Loucy (cell line): ENCODE results near the gene MYL12A.
A peak's percentile ranks its signal among the peaks of the same experiment; 100 is the strongest.

Source experiments
- H2AFZ ChIP-seq: fragments of 200-600 bp; sonication (generic); 2 replicates; pipeline ENCODE4 v1.6.0; 2016; ENCODE audit warnings: antibody characterized with exemption, mild to moderate bottlenecking, low read length, moderate library complexity
- H3F3A ChIP-seq: fragments of 200-600 bp; 2 replicates; pipeline ENCODE4 v1.6.0; 2016; ENCODE audit warnings: antibody characterized with exemption, low read depth, mild to moderate bottlenecking
- H3K27me3 ChIP-seq: fragments of 200-600 bp; sonication (generic); 2 replicates; pipeline ENCODE4 v1.6.1; 2014; ENCODE audit warnings: low read length, mild to moderate bottlenecking; ENCODE audit not compliant: insufficient read depth, poor library complexity, severe bottlenecking
- H3K36me3 ChIP-seq: fragments of 200-600 bp; sonication (generic); 2 replicates; pipeline ENCODE4 v1.6.1; 2016; ENCODE audit warnings: low read length; ENCODE audit not compliant: insufficient read depth
- H3K4me1 ChIP-seq: fragments of 200-600 bp; sonication (generic); 2 replicates; pipeline ENCODE4 v1.5.1; 2014; ENCODE audit warnings: low read length, mild to moderate bottlenecking; ENCODE audit not compliant: insufficient read depth, poor library complexity, severe bottlenecking
- H3K4me2 ChIP-seq: fragments of 200-600 bp; sonication (generic); 2 replicates; pipeline ENCODE4 v1.6.0; 2014; ENCODE audit warnings: antibody characterized with exemption, low read length, low read depth, mild to moderate bottlenecking; ENCODE audit not compliant: poor library complexity, severe bottlenecking
- H3K4me3 ChIP-seq: fragments of 200-600 bp; sonication (generic); 2 replicates; pipeline ENCODE4 v1.5.1; 2014; ENCODE audit warnings: low read length, mild to moderate bottlenecking, mixed read lengths; ENCODE audit not compliant: poor library complexity, severe bottlenecking
- H3K79me2 ChIP-seq: fragments of 200-600 bp; sonication (generic); 2 replicates; pipeline ENCODE4 v1.6.1; 2014; ENCODE audit warnings: low read length; ENCODE audit not compliant: insufficient read depth
- H3K9ac ChIP-seq: fragments of 200-600 bp; sonication (generic); 2 replicates; pipeline ENCODE4 v1.6.0; 2014; ENCODE audit warnings: mild to moderate bottlenecking, low read depth, low read length, moderate library complexity; ENCODE audit not compliant: poor library complexity, severe bottlenecking
- H3K9me2 ChIP-seq: fragments of 200-600 bp; sonication (generic); replicated peaks from 2 replicates; pipeline ENCODE4 v1.6.1; 2016; ENCODE audit warnings: low read depth, low read length, mixed read lengths
- H3K9me3 ChIP-seq: fragments of 200-600 bp; sonication (generic); 2 replicates; pipeline ENCODE4 v1.6.1; 2014; ENCODE audit warnings: mild to moderate bottlenecking, antibody characterized with exemption, low read length, low read depth; ENCODE audit not compliant: insufficient read depth
- H4K20me1 ChIP-seq: fragments of 200-600 bp; sonication (generic); 2 replicates; pipeline ENCODE4 v1.6.0; 2014; ENCODE audit warnings: antibody characterized with exemption, low read length, mild to moderate bottlenecking; ENCODE audit not compliant: insufficient read depth, poor library complexity, severe bottlenecking
- CTCF ChIP-seq: fragments of 200-600 bp; sonication (generic); conservative IDR thresholded peaks from 2 replicates; pipeline ENCODE4 v1.5.1; 2014; ENCODE audit warnings: mild to moderate bottlenecking, antibody characterized with exemption, low read length
- EZH2phosphoT487 ChIP-seq: fragments of 200-600 bp; IDR thresholded peaks from 2 replicates; pipeline ENCODE4 v1.6.1; 2018; ENCODE audit warnings: antibody characterized with exemption, mild to moderate bottlenecking, moderate library complexity, borderline replicate concordance

Gene MYL12A

GRCh38 chr18:3248062-3248657 is 559 bp downstream of the MYL12A start:
- H3K36me3 ChIP-seq: peaks cover 3% of the 10 kb centered on the region
- peak overlapping the region; percentile 95 for H3K9ac ChIP-seq
- H3K9me2 ChIP-seq: no peaks in the 10 kb centered on the region
- TF ChIP-seq EZH2phosphoT487 (no peak), CTCF (no peak)
- H3F3A ChIP-seq: no peaks in the 10 kb centered on the region; the same call in 1 of the 2 replicates
- peak overlapping the region; percentile 98 for H3K4me2 ChIP-seq
- peaks cover 43% of the 10 kb centered on the region for H4K20me1 ChIP-seq
- H3K4me3 ChIP-seq: peak overlapping the region; percentile 92
- H2AFZ ChIP-seq: no peak overlapping the region
- peaks cover 6% of the 10 kb centered on the region for H3K27me3 ChIP-seq
- no peaks in the 10 kb centered on the region for H3K9me3 ChIP-seq
- peaks cover 45% of the 10 kb centered on the region for H3K4me1 ChIP-seq
- H3K79me2 ChIP-seq: peaks cover 72% of the 10 kb centered on the region

GRCh38 chr18:3248658-3249359 is 1.2 kb downstream of the MYL12A start:
- peaks cover 6% of the 10 kb centered on the region for H3K27me3 ChIP-seq
- peaks cover 50% of the 10 kb centered on the region for H3K4me1 ChIP-seq
- peak overlapping the region; percentile 95 for H3K9ac ChIP-seq
- no peaks in the 10 kb centered on the region; the same call in 1 of the 2 replicates for H3F3A ChIP-seq
- no peaks in the 10 kb centered on the region for H3K9me2 ChIP-seq
- H4K20me1 ChIP-seq: peaks cover 49% of the 10 kb centered on the region
- peaks cover 79% of the 10 kb centered on the region for H3K79me2 ChIP-seq
- TF ChIP-seq EZH2phosphoT487: no peak
- no peak for TF ChIP-seq CTCF
- peak overlapping the region; percentile 92 for H3K4me3 ChIP-seq
- no peaks in the 10 kb centered on the region for H3K9me3 ChIP-seq
- H2AFZ ChIP-seq: no peak overlapping the region
- peaks cover 9% of the 10 kb centered on the region for H3K36me3 ChIP-seq
- H3K4me2 ChIP-seq: peak overlapping the region; percentile 98

GRCh38 chr18:3250237-3251107 is 2.9 kb downstream of the MYL12A start:
- TF ChIP-seq CTCF (no peak), EZH2phosphoT487 (no peak)
- Histone ChIP-seq H3K9ac (peak overlapping the region; percentile 58), H2AFZ (no peak overlapping the region), H3K4me1 (peaks cover 55% of the 10 kb centered on the region), H4K20me1 (peaks cover 61% of the 10 kb centered on the region), H3K27me3 (peaks cover 6% of the 10 kb centered on the region), H3F3A (no peaks in the 10 kb centered on the region; the same call in 1 of the 2 replicates), H3K4me3 (peak overlapping the region; percentile 92), H3K9me2 (no peaks in the 10 kb centered on the region), H3K9me3 (no peaks in the 10 kb centered on the region), H3K36me3 (peaks cover 26% of the 10 kb centered on the region), H3K4me2 (peak overlapping the region; percentile 98), H3K79me2 (peaks cover 89% of the 10 kb centered on the region)
